HG02623 (cell line): ENCODE results near the gene PDAP1.
"Not testable (repeated sequence)": the region's sequence is repeated elsewhere in the genome, so short reads cannot be mapped to it uniquely, and the experiment has no call there.

ENCODE experiments used
- ATAC-seq: cut with Tn5 transposase; IDR thresholded peaks from one replicate; pipeline ENCODE4 v1.9.1; 2021; ENCODE audit warnings: moderate library complexity; ENCODE audit not compliant: unreplicated experiment

The PDAP1 gene

DNA sequence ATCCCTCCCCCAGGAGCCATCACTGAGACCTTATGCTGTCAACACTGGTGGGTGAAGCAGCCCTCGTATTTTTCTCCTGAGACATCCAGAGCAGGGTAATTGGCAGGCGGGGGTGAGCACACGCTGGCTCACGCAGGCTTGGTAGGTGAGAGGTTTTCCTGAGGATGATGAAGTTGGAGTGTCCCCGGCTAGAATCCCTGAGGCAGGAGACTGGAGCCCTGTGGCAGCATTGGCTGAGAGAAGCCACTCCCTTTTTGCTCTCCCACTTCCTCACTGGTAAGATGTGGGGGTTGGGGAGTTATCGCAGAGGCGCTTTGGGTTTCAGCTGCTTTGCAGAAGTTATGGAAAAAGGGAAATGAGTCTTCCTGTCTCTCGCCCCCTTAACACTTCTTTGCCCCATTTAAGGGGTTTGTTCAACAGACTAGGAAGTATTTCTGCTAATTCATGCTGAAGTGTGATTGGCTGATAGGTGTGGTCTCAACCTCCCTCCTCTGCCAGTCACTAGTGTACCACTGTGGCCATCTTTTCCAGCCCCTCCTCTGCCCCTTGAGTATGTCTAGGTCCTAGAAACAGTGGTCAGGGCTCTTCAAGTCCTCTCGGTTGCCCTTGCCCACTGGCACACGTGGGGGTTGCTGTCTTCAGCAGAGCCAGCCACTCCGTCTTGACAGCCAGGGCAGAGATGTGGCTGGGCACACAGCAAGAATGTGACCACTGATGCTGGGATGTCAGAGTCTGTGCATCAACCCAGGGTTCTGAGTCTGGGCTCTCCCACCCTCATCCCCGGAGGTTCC, 28.2 kb downstream of the PDAP1 start:
- peak; percentile 41 for ATAC-seq

GRCh38 chr7:99379693-99380031, 28.7 kb downstream of the PDAP1 start:
- not testable (repeated sequence) for ATAC-seq

DNA sequence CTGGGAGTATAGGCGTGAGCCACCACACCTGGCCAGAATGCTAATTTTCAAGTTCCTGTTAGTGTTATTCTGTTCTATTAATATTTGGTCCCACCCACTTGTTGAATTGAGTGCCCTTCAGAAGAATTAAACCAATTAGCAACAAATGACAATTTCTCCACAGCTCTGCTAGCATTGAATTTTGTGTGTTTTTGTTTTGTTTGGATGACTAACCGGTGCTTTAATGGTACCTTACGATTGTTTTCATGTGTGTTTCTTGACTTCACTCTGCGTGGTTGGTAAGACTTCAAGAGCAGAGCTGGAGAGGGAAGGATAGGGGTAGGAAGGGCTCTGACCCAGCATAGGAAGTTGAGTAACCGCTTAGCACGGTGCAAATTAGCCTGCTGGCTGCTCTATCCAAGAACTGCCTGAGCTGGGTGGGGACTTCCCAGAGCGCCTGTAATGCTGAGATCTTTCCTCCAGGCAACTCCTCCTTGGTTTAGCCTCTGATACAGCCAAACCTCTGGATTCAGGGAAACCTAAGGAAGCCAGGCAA, 29.3 kb downstream of the PDAP1 start:
- no peak for ATAC-seq

GRCh38 chr7:99375070-99375807, 33.2 kb downstream of the PDAP1 start:
- peak; percentile 32 for ATAC-seq

DNA sequence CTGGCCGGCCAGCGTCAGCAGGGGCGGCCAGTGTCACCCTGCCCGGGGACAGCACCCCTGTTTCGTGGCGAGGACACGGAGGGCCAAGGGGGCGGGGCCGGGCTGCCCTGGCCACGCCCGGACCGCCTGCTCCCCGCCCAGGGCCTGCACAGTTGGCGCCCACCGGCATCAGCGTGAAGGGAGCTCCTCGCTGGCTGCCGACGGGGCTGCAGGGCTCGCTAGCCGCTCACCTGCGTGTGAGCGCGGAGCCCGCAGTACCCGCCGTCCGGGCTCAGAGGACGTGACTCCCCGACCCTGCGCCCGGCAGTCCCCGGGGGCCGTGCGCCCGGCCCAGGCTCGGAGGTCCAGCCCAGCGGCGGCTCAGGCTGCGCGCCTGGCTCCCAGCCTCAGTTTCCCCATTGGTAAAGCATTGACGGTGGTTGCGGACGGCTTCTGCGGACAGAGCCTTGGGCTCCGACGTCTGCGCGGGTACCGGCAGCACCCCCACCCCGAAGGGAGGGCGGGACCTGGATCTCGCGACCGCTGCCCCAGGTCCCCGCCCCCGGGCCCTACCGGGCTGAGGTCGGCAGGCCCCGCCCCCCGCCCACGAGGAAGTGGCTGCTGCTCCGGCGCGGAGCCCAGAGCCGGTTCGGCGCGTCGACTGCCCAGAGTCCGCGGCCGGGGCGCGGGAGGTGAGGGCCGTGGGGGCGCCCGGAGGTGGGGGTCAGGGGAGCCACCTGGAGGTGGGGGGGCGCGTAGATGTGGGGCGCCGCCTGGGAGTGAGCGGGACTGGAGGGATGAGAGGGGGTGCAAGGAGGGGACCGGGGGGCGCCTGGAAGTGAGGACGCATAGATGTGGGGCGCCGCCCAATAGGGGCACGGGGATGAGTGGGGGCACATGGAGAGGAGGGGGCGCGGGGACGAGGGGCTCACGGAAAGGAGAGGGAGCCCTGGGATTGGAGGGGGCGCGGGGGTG, 34.0 kb downstream of the PDAP1 start, which contains the start of gene ARPC1B:
Gene ARPC1B (plus strand): TSS at position 620 of the 954 bp plus-strand sequence. CDS start 10,985 bp downstream, outside the sequence.
- ATAC-seq = peak; percentile 57

GRCh38 chr7:99373091-99374066, 35.0 kb downstream of the PDAP1 start:
- ATAC-seq = no peak

- no peak for ATAC-seq
These were observed 35.9 kb downstream of the PDAP1 start for GRCh38 chr7:99372275-99373090.

DNA sequence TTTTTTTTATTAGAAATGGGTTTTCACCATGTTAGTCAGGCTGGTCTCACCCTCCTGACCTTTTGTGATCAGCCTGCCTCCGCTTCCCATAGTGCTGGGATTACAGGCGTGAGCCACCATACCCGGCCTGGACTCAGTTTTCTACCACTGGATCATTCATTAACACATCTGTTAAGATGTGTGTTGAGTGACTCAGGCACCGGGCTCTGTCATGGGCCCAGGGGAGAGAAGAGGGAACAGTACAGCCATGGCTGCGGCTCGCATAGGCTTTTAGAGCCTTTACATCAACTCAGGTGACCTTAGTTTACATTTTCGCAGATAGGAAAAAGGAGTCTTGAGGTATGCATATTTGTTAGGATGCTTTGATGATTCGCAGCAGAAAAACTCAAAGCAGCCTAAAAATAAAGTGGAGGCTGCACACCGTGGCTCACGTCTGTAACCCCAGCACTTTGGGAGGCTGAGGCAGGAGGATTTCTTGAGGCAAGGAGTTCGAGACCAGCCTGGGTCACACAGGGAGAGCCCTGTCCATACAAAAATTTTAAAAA, 36.9 kb downstream of the PDAP1 start:
- no peak for ATAC-seq

DNA sequence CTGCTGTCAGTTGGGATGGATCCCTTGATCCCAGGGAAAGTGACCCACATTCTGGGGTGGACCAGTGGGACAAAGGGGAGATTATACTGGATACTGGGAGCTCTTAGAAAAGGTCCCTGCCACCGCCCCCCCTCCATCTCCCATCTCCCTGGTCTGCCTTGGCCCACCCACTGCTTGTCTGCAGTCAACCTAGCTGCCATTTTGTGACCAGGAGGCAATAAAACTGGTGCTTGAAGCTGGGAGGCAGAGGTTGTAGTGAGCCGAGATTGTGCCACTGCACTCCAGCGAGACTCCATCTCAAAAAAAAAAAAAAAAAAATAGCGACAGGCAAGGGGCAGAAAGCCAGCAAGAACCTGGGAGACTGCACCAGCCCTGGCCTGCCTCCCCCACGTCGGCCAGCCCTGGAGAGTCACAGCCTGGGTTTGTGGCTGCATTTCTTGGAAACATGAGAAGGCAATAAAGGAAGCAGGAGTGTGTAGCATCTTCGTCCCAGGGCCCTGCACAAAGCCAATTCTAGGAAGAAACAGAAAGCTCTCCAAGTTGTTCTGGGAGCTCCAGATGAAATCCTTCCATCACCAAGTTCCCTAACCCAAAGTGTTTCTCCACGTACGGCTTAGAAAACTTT, 38.5 kb downstream of the PDAP1 start:
- no peak for ATAC-seq

- ATAC-seq = no peak
These were observed 39.5 kb downstream of the PDAP1 start for GRCh38 chr7:99368750-99369389.

- no peak for ATAC-seq
These were observed 41.8 kb downstream of the PDAP1 start for GRCh38 chr7:99366646-99367045.

- ATAC-seq = no peak
These were observed 42.9 kb downstream of the PDAP1 start for GRCh38 chr7:99365318-99366141.

GRCh38 chr7:99363286-99363685, 45.1 kb downstream of the PDAP1 start:
- no peak for ATAC-seq

DNA sequence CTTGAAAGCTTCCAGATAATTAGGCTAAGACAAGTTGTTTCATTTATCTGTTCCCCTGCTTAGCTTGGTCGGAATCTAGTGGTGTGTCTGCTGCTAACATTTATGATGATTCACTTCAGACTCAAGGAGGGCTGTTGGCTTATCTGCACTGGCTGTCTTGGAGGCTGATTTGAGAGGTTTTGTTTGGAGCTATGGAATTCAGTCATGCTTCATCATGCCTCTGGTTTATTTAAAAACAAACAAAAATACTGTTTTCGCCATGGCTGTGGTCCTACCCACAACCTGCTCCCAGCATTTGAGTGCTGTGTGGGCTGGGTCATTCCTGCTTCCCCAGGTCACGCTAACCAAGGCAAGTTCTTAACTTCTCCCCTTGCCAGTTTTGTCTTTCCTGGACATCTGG, 45.6 kb downstream of the PDAP1 start:
- no peak for ATAC-seq

- no peak for ATAC-seq
These were observed 48.8 kb downstream of the PDAP1 start for GRCh38 chr7:99359465-99360154.

DNA sequence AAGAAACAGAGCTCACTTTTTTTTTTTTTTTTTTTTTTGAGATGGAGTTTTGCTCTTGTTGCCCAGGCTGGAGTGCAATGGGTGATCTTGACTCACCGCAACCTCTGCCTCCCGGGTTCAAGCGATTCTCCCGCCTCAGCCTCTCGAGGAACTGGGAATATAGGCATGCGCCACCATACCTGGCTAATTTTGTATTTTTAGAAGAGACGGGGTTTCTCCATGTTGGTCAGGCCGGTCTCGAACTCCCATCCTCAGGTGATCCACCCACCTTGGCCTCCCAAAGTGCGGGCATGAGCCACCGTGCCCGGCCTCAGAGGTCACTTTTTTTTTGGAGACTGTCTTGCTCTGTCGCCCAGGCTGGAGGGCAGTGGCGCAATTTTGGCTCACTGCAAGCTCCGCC, 49.9 kb downstream of the PDAP1 start:
- not testable (repeated sequence) for ATAC-seq
